Measurements from ENCODE around the gene KCNAB1.
A peak's percentile ranks its signal among the peaks of the same experiment; 100 is the strongest.
"Not testable (repeated sequence)": the region's sequence is repeated elsewhere in the genome, so short reads cannot be mapped to it uniquely, and the experiment has no call there.

Gene KCNAB1

DNA sequence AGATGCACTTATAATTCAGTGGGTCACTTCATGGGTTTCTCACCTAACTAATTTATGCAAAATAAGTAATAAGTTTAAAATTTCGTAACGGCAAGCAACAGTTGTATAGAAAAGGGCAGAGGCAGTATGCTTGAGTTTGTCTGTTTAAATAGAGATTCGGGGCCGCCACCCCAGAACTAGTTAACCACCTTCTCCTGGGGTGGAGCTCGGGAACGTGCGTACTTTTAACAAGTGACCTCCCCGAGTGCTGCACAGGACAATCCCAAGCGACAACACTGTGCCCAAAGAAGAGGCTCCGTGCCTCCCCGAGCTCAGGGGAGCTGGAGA lies 434.1 kb downstream of the KCNAB1 start:
- no peak for DNase-seq

DNA sequence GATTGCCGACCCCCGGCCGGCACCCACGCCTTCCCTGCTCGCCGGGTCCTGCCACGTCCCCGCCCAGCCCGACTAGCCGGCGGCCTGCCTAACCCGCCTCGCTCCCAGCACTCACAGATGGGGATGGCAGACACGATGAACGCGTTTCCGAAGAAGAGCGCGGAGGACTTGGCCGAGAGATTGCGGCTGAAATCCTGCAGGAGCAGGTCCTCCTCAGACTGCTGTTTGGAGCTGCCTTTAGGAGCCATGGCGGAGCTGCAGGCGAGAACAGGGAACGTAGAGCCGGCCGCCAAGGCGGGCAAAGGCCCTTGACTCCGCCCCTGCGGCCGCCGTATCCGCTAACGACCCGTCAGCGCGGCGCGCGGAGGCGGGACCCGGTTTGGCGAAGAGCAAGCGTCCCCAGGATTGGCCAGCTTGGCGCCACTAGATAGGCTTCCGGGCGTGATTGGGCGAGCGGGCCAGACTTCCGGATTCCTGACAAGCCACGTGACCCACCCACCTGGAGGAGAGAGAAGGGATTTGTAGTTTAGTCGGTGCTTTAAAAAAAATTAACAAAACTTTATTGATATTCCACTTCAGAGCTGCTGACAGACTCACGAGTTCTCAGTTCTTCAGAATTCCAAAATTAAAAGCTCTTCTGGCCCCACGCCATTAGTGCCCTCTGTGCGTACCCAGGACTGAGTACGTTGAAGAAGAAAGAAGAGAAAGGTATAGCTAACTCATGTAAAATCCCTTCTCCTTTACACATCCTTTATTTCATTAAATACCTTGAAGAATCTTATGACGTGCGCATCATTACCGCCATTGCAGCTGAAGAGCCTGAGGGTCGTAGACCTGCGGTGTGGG lies 434.7 kb downstream of the KCNAB1 start, which contains the start of gene SSR3:
Gene SSR3 (minus strand): TSS at position 276 of the 846 bp plus-strand sequence. CDS start 28 bp downstream, at position 248.
- DNase-seq = peak; percentile 98

DNA sequence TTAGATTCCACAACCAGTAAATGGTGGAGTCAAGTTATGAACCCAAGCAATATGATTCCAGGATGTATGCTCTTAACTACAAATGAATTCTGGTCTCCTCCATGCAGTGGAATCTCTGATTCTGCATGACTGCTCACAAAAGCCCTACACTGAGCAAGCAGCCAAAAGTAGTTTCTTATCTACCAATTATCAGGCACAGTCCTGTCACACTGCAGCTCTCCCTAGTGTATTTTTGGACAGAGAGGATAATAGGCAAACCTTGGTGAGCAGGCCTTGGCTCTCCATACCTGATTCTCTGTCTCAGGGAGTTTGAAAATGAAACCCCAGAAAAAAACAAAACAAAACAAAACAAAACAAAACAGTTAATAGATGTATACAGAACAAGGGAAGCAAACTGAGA lies 438.0 kb downstream of the KCNAB1 start:
- no peak for DNase-seq

DNA sequence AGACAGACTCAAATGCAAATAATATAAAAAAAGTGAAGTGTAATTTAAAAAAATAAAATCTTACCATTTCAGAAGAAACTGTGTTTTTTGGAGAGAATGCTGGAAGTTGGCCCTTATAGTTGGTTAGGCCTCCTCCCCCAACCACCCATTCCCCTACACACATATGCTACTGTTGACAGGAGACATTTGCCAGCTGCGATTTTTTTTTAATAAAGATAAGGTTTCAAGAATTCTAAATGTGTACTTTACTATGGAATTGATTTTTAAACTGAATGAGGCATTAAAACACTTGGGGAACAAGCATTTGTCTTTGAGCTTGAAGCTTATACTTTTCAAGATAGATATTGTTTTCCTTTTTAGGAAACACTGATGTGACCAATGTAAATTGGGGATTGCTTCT lies 438.9 kb downstream of the KCNAB1 start:
- DNase-seq = no peak

DNA sequence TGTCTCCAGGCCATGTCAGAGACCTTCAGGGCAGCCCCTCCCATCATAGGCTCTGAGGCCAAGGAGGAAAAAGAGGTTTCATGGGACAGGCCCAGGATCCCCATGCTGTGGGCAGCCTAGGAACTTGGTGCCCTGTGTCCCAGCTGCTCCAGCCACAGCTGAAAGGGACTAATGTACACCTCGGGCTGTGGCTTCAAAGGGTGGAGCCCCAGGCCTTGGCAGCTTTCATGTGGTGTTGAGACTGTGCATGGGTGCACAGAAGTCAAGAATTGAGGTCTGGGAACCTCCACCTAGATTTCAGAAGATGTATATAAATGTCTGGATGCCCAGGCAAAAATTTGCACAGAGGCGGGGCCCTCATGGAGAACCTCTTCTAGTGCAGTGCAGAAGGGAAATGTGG lies 441.2 kb downstream of the KCNAB1 start:
- DNase-seq = no peak

DNA sequence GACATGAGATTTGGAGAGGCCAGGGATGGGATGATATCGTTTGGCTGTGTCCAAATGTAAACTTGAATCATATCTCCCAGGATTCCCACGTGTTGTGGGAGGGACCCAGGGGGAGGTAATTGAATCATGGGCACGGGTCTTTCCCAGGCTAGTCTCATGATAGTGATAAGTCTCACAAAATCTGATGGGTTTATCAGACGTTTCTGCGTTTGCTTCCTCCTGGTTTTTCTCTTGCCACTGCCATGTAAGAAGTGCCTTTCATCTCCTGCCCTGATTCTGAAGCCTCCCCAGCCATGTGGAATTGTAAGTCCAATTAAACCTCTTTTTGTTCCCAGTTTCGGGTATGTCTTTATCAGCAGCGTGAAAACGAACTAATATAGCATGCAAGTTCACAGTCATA lies 442.1 kb downstream of the KCNAB1 start:
- not testable (repeated sequence) for DNase-seq

DNA sequence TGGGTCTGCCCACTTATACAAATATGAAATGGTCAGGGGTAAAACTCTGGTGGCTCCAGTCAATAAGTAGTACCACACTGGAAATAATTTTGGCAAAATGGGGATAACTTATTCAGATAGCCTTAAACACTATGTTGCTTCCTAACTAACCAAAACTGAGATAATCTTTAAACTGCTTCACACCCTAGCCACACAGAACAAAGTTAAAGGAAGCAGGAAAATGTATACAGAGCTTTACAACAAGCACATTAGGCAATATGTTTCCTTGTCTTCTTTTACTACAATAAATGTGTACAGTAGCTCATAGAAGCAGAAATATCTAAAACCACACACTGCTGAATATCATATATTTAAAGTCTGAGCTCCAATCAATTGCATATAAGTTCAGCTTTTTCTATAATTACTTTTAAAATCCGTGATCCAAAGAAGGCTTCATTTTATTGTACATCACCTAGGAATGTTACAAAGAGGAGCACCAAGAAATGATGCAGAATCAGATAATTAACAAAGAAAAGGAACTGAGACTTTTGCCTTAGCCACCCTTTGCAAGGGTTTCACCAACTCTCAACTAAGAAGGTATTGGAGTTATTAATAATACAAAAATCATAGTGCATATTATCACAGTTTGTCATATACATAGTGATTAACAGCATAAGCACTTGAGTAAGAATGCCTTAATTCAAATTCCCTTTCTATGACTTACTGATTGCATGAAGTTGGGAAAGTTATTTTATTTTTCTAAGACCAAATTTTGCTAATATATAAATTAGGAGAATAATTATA lies 443.7 kb downstream of the KCNAB1 start:
- no peak for DNase-seq

DNA sequence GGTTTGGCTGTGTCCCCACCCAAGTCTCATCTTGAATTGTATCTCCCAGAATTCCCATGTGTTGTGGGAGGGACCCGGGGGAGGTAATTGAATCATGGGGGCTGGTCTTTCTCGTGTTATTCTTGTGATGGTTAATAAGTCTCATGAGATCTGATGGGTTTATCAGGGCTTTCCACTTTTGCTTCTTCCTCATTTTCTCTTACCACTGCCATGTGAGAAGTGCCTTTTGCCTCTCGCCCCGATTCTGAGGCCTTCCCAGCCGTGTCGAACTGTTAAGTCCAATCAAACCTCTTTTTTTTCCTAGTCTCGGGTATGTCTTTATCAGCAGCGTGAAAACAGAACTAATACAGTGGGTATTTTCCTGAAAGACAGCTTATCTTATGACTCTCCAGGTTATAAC lies 448.6 kb downstream of the KCNAB1 start:
- DNase-seq = not testable (repeated sequence)

DNA sequence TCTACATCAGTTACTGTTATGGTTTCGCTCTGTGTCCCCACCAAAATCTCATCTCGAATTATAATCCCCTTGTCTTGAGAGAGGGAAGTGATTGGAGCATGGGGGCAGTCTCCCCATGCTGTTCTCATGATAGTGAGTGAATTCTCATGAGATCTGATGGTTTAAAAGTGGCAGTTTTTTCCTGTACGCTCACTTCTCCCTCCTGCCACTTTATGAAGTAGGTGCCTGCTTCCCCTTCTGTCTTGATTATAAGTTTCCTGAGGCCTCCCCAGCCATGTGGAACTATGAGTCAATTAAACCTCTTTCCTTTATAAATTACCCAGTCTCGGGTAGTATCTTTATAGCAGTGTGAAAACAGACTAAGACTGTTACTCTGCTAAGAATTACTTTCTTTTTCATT lies 449.5 kb downstream of the KCNAB1 start:
- peak; percentile 24 for DNase-seq

DNA sequence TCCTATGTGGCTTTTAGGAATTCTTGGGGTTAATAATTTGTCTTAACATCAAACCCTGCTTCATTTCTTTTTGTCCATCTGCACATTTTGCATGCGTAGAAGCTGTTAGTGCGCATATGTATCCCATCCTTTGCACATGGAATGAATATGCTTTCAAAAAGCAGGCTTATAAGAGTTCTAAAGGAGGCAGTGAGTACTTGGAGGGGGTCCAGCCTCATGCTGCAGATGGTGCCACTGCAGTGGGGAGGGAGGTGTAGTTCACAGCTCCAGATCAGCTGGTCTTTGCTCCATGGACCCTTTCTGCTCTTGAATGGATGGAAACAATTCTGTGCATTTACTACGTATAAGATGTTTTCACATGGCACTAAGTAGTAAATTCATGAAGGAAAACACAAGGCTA lies 455.3 kb downstream of the KCNAB1 start:
- no peak for DNase-seq

DNA sequence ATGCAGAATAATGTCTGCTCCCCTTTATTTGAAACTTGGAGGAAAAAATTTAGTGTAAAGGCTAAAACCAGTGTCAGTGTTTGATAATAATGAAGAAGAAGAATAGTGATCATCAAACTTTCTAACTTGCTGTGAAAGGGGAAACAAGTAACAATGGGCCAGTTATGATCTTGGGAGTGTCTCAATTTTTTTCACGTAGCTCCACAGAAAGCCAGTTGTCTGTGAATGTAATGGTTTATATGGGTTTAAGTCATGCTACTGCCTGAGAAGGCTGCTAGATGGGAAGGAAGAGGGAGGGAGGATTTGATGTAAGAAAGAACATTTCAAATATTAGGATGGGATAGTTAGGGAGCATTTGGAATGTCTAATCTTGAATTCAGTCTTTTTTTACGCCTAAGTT lies 455.7 kb downstream of the KCNAB1 start:
- no peak for DNase-seq

DNA sequence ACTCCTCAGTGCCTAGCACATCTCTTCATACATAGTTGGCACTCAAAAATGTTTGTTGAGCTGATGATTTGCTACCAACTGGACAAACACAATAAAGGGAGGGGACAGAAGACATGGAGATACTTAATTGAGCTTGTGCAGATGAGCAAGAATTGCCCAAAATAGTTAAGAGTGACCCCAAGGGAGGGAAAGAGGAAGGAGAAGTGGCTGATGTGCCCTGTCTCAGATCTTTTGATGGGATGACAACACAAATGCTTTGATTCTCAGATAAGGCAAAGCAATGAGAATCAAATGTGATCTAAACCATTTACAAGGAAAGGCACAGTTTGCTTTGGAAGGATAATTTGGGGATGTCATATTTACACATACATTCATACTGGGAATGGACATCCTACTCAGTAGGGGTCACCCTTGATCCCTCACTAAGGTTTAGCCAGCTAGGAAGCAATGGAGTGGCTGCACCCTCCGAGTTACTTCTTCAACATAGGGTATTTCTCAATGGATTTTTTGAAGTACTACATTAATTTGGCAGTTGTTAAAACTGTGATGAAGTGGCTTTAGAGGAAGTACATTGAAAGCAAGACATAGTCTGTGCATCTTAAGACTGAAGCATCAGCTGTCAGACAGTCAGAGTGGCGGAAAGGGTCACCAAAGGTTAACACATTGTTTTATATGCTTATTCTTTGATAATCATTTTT lies 456.4 kb downstream of the KCNAB1 start:
- DNase-seq = peak; percentile 59

DNA sequence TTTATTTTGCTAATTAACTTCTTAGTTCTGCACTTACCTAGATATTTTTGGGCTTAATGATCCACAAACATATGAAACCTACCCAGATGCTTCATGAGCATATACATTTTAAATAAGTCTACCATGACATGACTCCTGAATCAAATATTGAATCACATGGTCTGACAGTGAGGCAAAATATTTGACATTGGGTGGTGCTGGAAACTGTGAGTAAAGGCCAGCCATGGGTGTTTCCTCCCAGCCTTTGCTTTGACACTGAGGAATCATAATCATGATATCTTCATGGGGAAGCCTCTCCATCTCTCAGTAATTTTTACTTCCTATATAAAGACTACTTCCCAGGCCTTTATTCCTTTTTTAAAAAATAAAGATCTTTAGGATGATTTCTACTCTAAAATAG lies 457.4 kb downstream of the KCNAB1 start:
- DNase-seq = no peak

DNA sequence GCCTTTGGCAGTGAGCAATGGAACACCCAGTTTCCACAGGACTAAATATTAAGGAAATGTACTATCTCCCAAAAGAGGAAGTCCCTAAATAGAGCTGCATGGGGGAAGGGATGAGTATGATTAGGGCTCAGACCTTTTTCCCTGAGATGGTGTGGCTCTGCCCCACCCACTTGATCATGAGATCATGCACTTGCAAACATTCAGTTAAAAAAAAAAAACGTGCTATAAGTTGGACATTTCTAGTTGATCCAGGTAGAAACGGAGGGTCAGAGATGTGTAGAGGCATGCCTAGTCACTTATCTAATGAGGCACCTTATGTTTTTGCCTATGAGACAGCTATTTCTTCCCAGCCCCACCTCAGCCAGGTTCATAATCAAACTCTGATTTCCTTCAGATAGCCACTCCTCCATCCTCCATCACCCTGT lies 459.1 kb downstream of the KCNAB1 start:
- DNase-seq = peak; percentile 93

DNA sequence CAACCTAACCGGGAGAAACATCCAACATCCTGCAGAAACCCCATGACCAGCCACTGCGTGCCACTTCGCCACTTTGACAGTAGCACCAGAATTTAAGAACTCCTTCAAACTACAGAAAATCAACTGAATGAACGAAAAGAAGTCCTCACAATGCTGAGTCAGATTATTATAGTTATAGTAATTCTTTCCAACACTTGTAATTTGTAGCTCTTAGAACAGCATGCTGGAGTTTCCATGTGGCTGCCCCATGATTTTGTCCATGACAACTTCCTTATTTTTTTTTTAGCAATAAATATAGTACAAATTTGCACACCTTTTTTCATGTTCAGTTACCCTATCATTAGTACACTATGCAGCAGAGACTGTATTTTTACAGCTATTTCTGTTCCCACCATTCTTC lies 460.7 kb downstream of the KCNAB1 start:
- no peak for DNase-seq

DNA sequence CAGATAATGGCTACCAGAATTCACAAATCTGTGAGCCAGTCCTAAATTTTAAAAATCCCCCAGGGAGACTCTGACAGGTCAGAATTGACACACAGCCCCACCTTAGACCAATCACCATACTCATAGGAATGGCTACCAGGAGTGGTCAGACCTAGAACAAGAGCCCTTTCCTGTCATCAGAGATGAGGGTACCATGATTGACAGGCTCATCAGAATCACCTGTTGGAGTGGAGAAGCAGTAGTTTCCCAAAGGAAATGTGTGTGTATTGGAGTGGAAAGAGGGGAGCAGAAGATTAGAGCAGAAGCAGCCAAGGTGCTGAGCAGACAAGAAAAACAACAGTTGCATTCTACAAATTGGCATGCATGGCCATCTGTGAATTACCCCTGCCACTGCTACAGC lies 461.6 kb downstream of the KCNAB1 start:
- no peak for DNase-seq

DNA sequence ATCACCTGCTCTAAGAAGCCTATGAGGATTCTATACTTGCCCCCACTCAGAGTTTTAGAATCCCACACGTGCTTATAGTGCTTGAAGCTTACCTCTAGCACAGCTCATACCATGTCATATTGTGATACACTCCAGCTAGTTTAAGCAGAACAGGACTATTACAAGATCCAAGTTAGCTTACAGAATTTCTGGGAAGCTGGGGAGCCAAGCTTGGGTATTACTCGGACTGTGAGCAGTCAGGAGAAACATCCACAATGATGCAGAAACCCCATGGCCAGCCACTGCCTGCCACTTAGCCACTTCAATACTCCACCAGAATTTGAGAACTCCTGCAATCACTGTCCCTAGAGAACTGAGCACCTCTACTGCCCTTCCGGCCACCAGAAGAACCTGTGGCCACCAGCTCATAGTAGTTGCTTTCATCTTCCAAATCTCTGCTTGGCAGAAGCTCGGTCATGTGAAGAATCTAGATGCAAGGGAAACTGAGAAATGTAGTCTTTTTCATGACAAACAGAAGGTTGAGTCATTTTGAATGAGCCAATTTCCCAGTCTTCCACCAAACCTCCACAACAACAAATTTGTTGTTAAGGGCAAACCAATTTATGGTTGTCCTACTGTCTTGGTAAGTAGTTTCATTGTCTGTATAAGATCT lies 462.3 kb downstream of the KCNAB1 start:
- DNase-seq = no peak

DNA sequence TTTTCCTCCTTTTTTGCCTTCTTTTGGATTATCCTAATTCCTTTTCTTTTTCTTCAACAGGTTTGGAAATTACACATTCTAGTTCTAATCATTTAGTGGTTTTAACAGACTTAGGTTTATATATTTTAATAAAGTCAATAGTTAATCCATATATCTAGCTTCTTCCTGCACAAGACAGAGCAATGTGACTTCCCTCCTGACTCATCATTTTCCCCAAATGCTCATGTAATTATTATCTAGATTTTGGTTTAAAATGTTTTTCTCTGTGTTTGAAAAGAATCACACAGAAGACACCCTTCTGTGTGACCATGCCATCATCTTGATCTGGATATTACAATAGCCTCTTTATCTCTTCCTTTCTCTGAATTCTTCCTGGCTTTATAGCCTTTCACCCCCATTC lies 463.1 kb downstream of the KCNAB1 start:
- no peak for DNase-seq

DNA sequence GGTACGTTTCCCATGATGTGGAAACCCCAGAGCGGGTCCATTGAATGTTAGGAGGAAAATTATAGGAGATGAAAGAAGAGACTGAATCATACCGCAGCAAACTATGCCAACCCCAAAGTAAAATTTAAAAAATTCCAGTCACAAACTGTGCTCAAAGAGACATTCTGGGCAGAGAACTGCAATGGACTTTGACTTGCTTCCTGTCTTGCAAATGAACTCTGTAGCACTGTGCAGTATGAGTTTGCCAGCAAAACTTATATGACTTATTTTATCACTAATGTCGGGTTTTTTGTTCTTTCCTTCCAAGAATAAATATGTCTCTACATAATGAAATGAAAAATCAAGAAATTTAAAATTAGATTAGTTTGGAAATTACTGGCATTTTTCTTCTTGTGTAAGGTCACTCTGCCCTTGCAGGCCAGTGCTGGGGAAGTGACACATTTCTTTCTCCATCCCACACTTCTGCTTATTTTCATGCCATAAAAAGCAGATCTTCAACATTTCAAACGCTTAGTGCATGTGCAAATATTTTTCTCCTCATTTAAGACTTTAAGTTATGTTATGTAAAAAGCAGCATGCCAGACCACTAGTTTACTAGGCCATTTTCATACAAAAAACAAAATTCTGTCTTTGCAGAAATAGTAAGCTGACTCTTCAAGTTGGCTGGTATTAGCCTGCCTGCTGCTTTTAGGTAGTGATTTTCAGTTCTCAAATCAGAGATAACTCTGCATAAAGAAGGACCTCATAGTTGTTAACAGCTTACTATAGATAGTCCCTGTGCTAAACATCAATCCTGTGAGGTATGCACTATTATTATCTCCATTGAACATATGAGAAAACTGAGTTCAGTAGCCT lies 466.8 kb downstream of the KCNAB1 start:
- DNase-seq = peak; percentile 78

DNA sequence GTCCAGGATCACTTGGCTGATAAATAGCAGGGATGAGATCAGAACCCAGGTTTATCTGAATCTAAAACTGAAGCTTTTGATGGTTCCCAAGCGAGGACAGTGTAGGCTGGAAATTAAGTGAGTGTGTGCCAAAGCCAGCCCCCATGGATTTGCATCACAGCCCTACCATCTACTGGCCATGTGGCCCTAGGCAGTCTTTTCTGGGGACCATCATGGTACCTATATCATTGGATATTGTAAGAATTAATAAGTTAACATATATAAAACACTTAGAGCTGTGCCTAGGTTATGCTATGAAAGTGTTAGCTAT lies 467.3 kb downstream of the KCNAB1 start:
- DNase-seq = no peak
